Measurements from ENCODE around the gene L3MBTL4. TPM values are rescaled to one million over a fixed set of nuclear protein-coding genes. Genes with fewer than 3 reads are reported as not detected.

L3MBTL4 gene
- total and polyA plus RNA-seq, 10 of the 15 experiments (the other 5 are each of a cell fraction or from before 2014, with no cell fraction given), result 1.3 to 8.7 (median 3.8) TPM

GRCh38 chr18:6221602-6222014, 193.1 kb downstream of the L3MBTL4 start (continued):
- TF ChIP-seq FOXM1 (IDR thresholded peaks at IDR 0.05; ENCODE audit: low read depth, low read length) (no peak), EZH2 (IDR thresholded peaks at IDR 0.05; ENCODE audit: borderline replicate concordance, control insufficient read depth, low read depth, low read length) (no peak)

DNA sequence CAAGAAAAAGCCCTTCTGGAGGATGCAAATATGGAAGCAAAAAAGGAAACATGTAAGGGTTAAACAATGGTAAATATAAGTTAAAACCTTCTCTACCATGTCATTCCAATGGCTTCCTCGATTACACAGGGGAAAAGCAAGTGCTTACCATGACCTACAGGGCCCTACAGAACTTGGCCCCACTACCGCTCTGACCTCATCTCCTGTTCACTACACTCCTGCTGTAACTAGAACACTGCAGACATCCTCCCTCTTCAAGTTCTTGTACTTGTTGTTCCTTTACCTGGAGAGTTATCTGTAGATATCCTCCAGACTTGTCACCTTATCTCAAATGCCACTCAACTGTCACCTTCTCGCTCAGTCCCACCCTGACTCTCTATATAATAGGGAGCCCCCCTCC, 194.6 kb downstream of the L3MBTL4 start:
- 67% methylated on average over 3 of the region's 3 CpGs for WGBS (ENCODE audit: insufficient coverage, insufficient replicate concordance, low lambda C conversion rate, missing lambda C conversion rate)
- no TSS peak for BruUV-seq (replicated peaks)
- ChIA-PET CTCF (interaction anchor here (1.2 to 1.4 kb wide), 2 partner anchors 8 to 339 kb away, joined by 3 to 11 read pairs; no protein-coding TSS in a partner anchor), POLR2A (no interaction called here), SMC1A (ENCODE audit: uncharacterized antibody, unreplicated experiment) (interaction anchor here (1.2 to 1.7 kb wide), 2 partner anchors 13 to 341 kb away, joined by 3 read pairs; no protein-coding TSS in a partner anchor), RAD21 (ENCODE audit: unreplicated experiment) (no interaction called here)
- Histone ChIP-seq H2AFZ (ENCODE audit: control insufficient read depth, low read depth, low read length) (no peak overlapping the region), H3K27me3 (replicated peaks in 1 of 2; ENCODE audit: control insufficient read depth in 2 of 2, insufficient read depth in 2 of 2, low read length in 1 of 2) (no peaks in the 10 kb centered on the region), H3K4me2 (ENCODE audit: control insufficient read depth, insufficient read depth) (no peak overlapping the region), H3K79me2 (ENCODE audit: control insufficient read depth, insufficient read depth, low read length) (no peaks in the 10 kb centered on the region), H3K4me3 (no peak overlapping the region), H3K9me3 (replicated peaks; ENCODE audit: control insufficient read depth, insufficient read depth, low read length) (no peaks in the 10 kb centered on the region; the same call in 2 of the 3 replicates), H3K36me3 (ENCODE audit: control insufficient read depth in 2 of 2, insufficient read depth in 2 of 2, low read length in 1 of 2) (no peaks in the 10 kb centered on the region), H3K9ac (ENCODE audit: control insufficient read depth, insufficient read depth, low read length) (no peak overlapping the region), H3K4me1 (ENCODE audit: control insufficient read depth, insufficient read depth, low read length) (no peaks in the 10 kb centered on the region), H3K27ac (ENCODE audit: control insufficient read depth, insufficient read depth) (no peak overlapping the region), H4K20me1 (ENCODE audit: control insufficient read depth, insufficient read depth) (no peaks in the 10 kb centered on the region)
- ATAC-seq (no peak), DNase-seq (ENCODE audit: low read depth, low spot score) (no peak), FAIRE-seq (no peak)
- no peak for TF ChIP-seq TAF1 (IDR thresholded peaks at IDR 0.05; ENCODE audit: borderline replicate concordance, low read depth, low read length)
- TF ChIP-seq NR2C1 (IDR thresholded peaks at IDR 0.05), result no peak
- TF ChIP-seq, protein P1, sequence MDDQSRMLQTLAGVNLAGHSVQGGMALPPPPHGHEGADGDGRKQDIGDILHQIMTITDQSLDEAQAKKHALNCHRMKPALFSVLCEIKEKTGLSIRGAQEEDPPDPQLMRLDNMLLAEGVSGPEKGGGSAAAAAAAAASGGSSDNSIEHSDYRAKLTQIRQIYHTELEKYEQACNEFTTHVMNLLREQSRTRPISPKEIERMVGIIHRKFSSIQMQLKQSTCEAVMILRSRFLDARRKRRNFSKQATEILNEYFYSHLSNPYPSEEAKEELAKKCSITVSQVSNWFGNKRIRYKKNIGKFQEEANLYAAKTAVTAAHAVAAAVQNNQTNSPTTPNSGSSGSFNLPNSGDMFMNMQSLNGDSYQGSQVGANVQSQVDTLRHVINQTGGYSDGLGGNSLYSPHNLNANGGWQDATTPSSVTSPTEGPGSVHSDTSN (IDR thresholded peaks at IDR 0.05; ENCODE audit: insufficient replicate concordance, low read depth, low read length), result no peak
- no peak for TF ChIP-seq RCOR1 (conservative IDR thresholded peaks at IDR 0.05; ENCODE audit: low read depth, low read length)
- no peak for TF ChIP-seq ELK1 (IDR thresholded peaks at IDR 0.05; ENCODE audit: low read depth, low read length)
- TF ChIP-seq SP1 (IDR thresholded peaks at IDR 0.05; ENCODE audit: low read depth, low read length), result no peak
- no peak for TF ChIP-seq SRF (IDR thresholded peaks at IDR 0.05; ENCODE audit: low read depth in 2 of 2, low read length in 2 of 2)
- TF ChIP-seq MEF2B (IDR thresholded peaks at IDR 0.05; ENCODE audit: partially characterized antibody, poor library complexity, severe bottlenecking), result no peak
- TF ChIP-seq NFIC (IDR thresholded peaks at IDR 0.05; ENCODE audit: low read depth, low read length), result no peak
- no peak for TF ChIP-seq EP300 (IDR thresholded peaks at IDR 0.05; ENCODE audit: borderline replicate concordance in 1 of 2, control insufficient read depth in 1 of 2, low read depth in 2 of 2, low read length in 2 of 2)
- TF ChIP-seq WRNIP1 (IDR thresholded peaks at IDR 0.05; ENCODE audit: borderline replicate concordance, low read depth, low read length), result no peak
- no peak for TF ChIP-seq MEF2A (IDR thresholded peaks at IDR 0.05; ENCODE audit: insufficient read depth, low read depth, low read length)
- no peak for TF ChIP-seq TCF12 (IDR thresholded peaks at IDR 0.05; ENCODE audit: low read depth, low read length)
- no peak for TF ChIP-seq JUNB (IDR thresholded peaks at IDR 0.05)
- in situ Hi-C loops (cut with MboI) (no loop called here), intact Hi-C loops (cut with micrococcal nuclease; ENCODE audit: unreplicated experiment) (no loop called here)
